Measurements from ENCODE around the gene RGS6. TPM values are rescaled to one million over a fixed set of nuclear protein-coding genes. Genes with fewer than 3 reads are reported as not detected.

RGS6 gene
- total and polyA plus RNA-seq, 9 donors, result 3.7 to 9.3 (median 6.2) TPM

GRCh38 chr14:72611506-72611905 is 679.3 kb downstream of the RGS6 start:
- 87% methylated on average over 3 of the region's 4 CpGs for WGBS (ENCODE audit: insufficient coverage)
- Histone ChIP-seq H3K4me3 (ENCODE audit: low read length) (no peak overlapping the region), H3K36me3 (ENCODE audit: control insufficient read depth, insufficient read depth, low read length) (no peaks in the 10 kb centered on the region), H3K27ac (ENCODE audit: low read length) (no peak overlapping the region), H3K27me3 (ENCODE audit: control insufficient read depth, insufficient read depth, low read length) (no peaks in the 10 kb centered on the region), H3K9me3 (replicated peaks; ENCODE audit: control insufficient read depth, low read depth, low read length) (no peaks in the 10 kb centered on the region), H3K4me1 (ENCODE audit: control insufficient read depth, insufficient read depth, low read length) (peaks cover 33% of the 10 kb centered on the region)
- no peak for DNase-seq

GRCh38 chr14:72612041-72612440 is 679.8 kb downstream of the RGS6 start:
- H3K27ac ChIP-seq (ENCODE audit: low read length), result no peak overlapping the region
- H3K36me3 ChIP-seq (ENCODE audit: control insufficient read depth, insufficient read depth, low read length), result no peaks in the 10 kb centered on the region
- peaks cover 39% of the 10 kb centered on the region for H3K4me1 ChIP-seq (ENCODE audit: control insufficient read depth, insufficient read depth, low read length)
- no peak for DNase-seq
- 81% methylated on average over 4 of the region's 4 CpGs for WGBS (ENCODE audit: insufficient coverage)
- H3K4me3 ChIP-seq (ENCODE audit: low read length), result no peak overlapping the region
- no peaks in the 10 kb centered on the region for H3K9me3 ChIP-seq (replicated peaks; ENCODE audit: control insufficient read depth, low read depth, low read length)
- no peaks in the 10 kb centered on the region for H3K27me3 ChIP-seq (ENCODE audit: control insufficient read depth, insufficient read depth, low read length)

GRCh38 chr14:72613231-72613974 is 681.2 kb downstream of the RGS6 start:
- WGBS (ENCODE audit: insufficient coverage), result 40% methylated on average over 9 of the region's 13 CpGs
- peak; percentile 56 for DNase-seq
- Histone ChIP-seq H3K27me3 (ENCODE audit: control insufficient read depth, insufficient read depth, low read length) (no peaks in the 10 kb centered on the region), H3K9me3 (replicated peaks; ENCODE audit: control insufficient read depth, low read depth, low read length) (no peaks in the 10 kb centered on the region), H3K36me3 (ENCODE audit: control insufficient read depth, insufficient read depth, low read length) (no peaks in the 10 kb centered on the region), H3K4me1 (ENCODE audit: control insufficient read depth, insufficient read depth, low read length) (peaks cover 50% of the 10 kb centered on the region), H3K4me3 (ENCODE audit: low read length) (no peak overlapping the region), H3K27ac (ENCODE audit: low read length) (no peak overlapping the region)

DNA sequence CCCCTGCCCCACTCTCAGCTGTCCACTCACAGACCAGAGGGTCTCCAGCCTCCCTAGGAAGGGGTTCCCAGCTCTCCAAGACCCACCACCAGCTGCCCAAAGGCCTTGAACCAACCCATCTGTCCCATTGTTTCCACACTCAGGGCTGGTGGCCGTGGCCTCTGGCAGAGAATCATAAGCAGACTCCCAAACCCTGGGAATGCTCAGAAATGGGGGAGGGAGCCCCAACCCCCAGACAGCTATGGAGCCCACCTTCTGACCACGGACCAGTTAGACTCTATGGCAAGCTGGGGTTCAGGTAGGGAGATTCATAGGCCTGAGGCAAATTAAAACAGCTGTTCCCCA is 681.7 kb downstream of the RGS6 start:
- H3K27me3 ChIP-seq (ENCODE audit: control insufficient read depth, insufficient read depth, low read length), result no peaks in the 10 kb centered on the region
- WGBS (ENCODE audit: insufficient coverage), result 80% methylated on average over 1 of the region's 2 CpGs
- H3K27ac ChIP-seq (ENCODE audit: low read length), result no peak overlapping the region
- no peaks in the 10 kb centered on the region for H3K9me3 ChIP-seq (replicated peaks; ENCODE audit: control insufficient read depth, low read depth, low read length)
- no peaks in the 10 kb centered on the region for H3K36me3 ChIP-seq (ENCODE audit: control insufficient read depth, insufficient read depth, low read length)
- DNase-seq, result no peak
- no peak overlapping the region for H3K4me3 ChIP-seq (ENCODE audit: low read length)
- H3K4me1 ChIP-seq (ENCODE audit: control insufficient read depth, insufficient read depth, low read length), result peaks cover 56% of the 10 kb centered on the region

- no CpG with 5 or more reads among the region's 3 CpGs for WGBS (ENCODE audit: insufficient coverage)
- H3K27me3 ChIP-seq (ENCODE audit: control insufficient read depth, insufficient read depth, low read length), result no peaks in the 10 kb centered on the region
- DNase-seq, result no peak
- H3K4me3 ChIP-seq (ENCODE audit: low read length), result no peak overlapping the region
- no peaks in the 10 kb centered on the region for H3K36me3 ChIP-seq (ENCODE audit: control insufficient read depth, insufficient read depth, low read length)
- peaks cover 60% of the 10 kb centered on the region for H3K4me1 ChIP-seq (ENCODE audit: control insufficient read depth, insufficient read depth, low read length)
- H3K27ac ChIP-seq (ENCODE audit: low read length), result no peak overlapping the region
- no peaks in the 10 kb centered on the region for H3K9me3 ChIP-seq (replicated peaks; ENCODE audit: control insufficient read depth, low read depth, low read length)
Observed at GRCh38 chr14:72614365-72614764, 682.1 kb downstream of the RGS6 start.

DNA sequence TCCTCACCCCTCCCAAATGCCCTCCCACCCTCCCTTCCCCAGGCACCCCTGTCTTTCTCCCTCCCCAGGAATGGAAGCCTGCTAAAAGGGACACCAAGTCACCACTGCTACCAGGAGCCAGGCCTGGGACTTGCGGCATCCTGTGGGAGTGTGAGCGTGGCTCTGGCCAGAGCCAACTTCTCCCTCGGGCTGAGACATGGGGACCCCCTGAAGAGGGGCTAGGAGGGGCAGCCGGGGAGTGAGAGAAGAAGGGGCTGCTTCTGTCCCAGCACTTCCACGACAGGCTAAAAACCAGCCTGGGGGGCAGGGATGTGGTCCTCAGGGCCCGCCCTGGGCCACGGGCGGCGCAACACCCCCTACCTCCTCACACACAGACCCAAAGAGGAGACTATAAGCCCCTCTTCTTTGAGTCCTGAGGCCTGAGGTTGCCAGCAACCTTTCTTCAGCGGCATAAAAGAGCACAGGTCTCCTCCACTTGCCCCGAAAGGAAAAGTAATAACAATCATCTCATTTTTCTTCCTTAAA is 682.7 kb downstream of the RGS6 start:
- H3K27ac ChIP-seq (ENCODE audit: low read length), result peak overlapping the region; percentile 31

GRCh38 chr14:72615451-72616121 is 683.4 kb downstream of the RGS6 start:
- peak; percentile 51 for DNase-seq
- Histone ChIP-seq H3K27me3 (ENCODE audit: control insufficient read depth, insufficient read depth, low read length) (no peaks in the 10 kb centered on the region), H3K36me3 (ENCODE audit: control insufficient read depth, insufficient read depth, low read length) (no peaks in the 10 kb centered on the region), H3K9me3 (replicated peaks; ENCODE audit: control insufficient read depth, low read depth, low read length) (no peaks in the 10 kb centered on the region), H3K4me3 (ENCODE audit: low read length) (no peak overlapping the region), H3K4me1 (ENCODE audit: control insufficient read depth, insufficient read depth, low read length) (peaks cover 61% of the 10 kb centered on the region), H3K27ac (ENCODE audit: low read length) (peak overlapping the region; percentile 31)
- WGBS (ENCODE audit: insufficient coverage), result 35% methylated on average over 6 of the region's 9 CpGs

More for the DNA sequence above, 682.7 kb downstream of the RGS6 start:
- no peak overlapping the region for H3K4me3 ChIP-seq (ENCODE audit: low read length)
- no peaks in the 10 kb centered on the region for H3K9me3 ChIP-seq (replicated peaks; ENCODE audit: control insufficient read depth, low read depth, low read length)
- H3K36me3 ChIP-seq (ENCODE audit: control insufficient read depth, insufficient read depth, low read length), result no peaks in the 10 kb centered on the region
- H3K4me1 ChIP-seq (ENCODE audit: control insufficient read depth, insufficient read depth, low read length), result peaks cover 61% of the 10 kb centered on the region
- H3K27me3 ChIP-seq (ENCODE audit: control insufficient read depth, insufficient read depth, low read length), result no peaks in the 10 kb centered on the region
- WGBS (ENCODE audit: insufficient coverage), result 59% methylated on average over 5 of the region's 11 CpGs
- DNase-seq, result no peak
